Measurements from ENCODE around the gene ZXDC.

ZXDC gene

DNA sequence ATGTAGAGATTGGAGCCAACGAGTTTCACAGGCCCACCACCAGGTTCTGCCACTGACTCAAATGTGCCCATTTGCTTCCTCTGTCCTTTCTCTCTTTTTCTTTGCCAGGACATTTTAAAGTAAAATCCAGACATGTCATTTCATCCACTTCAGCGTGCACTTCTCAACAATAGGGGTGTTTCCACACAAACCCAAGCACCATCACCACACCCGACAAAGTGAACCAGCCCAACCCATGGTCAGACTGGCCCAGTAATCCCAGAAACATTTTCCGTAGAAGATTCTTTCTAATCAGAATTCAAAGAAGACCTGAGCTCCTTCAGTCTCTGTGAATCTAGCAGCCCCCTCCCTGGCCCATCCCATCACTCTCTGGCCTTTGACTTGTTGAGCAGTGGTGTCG, 67.6 kb downstream of the ZXDC start:
- no peak for DNase-seq
- no peaks in the 10 kb centered on the region for H3K36me3 Mint-ChIP-seq (ENCODE audit: low read depth)
- H3K9me3 Mint-ChIP-seq = no peaks in the 10 kb centered on the region
- H3K4me3 Mint-ChIP-seq = no peak overlapping the region
- H3K27me3 Mint-ChIP-seq = peaks cover 58% of the 10 kb centered on the region
- no peak overlapping the region for H3K27ac Mint-ChIP-seq
- no peaks in the 10 kb centered on the region for H3K4me1 Mint-ChIP-seq (ENCODE audit: low read depth)

DNA sequence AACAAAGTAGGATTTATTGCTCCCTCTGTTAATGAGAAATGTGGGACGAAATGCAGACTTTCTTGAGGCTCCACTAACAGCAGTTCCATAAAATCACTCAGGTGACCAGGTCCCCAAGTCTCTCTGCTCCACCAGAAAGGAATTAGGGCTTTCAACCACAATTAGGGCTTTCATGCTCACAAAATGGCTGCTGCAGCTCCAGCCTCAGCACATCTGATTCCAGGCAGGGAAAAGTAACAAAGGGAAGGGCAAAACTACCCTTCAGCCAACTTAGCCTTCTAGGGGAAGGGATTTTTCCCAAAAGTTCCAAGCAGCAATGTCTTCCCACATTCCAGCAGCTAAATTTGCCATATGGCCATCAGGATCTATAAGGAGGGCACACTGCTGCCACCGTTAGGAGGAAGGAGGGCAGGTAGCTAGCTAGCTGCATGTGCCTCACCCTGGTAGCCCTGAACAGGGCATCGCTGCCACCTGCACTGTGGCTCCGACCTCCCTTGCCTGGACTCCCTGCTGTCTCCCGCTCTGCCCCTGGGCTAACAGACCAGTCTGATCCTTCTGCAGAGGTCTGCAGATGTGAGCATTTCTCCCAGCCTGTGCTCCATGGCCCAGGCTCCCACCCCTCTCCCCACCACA, 68.2 kb downstream of the ZXDC start:
- H3K9me3 Mint-ChIP-seq = no peaks in the 10 kb centered on the region
- no peak for DNase-seq
- no peak overlapping the region for H3K27ac Mint-ChIP-seq
- peaks cover 57% of the 10 kb centered on the region for H3K27me3 Mint-ChIP-seq
- H3K4me1 Mint-ChIP-seq (ENCODE audit: low read depth) = no peaks in the 10 kb centered on the region
- no peak overlapping the region for H3K4me3 Mint-ChIP-seq
- H3K36me3 Mint-ChIP-seq (ENCODE audit: low read depth) = no peaks in the 10 kb centered on the region

DNA sequence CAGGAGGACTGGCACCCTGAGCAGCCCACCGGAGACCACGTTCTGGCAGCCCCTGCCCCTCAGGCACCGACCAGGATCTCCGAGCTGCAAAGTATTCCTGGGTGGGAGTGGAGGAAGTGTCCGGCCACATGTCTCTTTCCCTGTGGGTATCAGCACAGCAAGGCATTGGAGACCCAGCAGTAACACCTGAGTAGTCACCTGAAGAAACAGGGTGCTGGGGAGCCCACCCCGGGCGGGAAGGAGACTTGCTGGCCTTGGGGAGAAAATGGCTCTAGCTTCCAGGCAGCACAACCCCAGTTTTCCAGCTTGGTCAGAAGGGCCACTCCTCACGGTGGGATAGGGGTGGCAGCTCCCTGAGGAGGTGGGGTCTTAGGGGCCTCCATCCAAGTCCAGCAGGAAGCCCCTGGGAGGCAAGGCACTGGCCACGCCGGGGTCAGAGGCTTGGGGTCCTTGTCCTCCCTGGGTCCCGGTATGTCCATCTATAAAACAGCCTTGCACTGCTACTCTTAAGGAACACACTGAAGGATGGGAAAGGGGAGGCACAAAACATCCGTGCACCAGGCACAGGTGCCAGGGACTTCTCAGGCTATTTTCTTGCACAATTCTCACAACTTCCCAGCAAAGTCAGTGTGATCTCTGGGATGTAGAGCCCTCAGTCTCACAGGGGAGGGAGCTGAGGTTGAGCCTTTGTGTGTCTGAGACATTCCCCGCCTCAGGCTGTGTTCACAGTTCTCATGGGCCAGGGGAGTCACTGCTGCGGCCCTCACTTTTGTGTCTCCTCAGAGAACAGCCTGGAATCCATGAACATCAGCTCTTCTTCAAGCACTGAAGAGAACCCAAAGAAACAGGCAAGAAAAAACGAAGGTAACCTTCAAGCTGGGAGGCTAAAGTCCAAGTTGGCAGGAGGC, 69.0 kb downstream of the ZXDC start:
- Mint-ChIP-seq H3K9me3 (no peaks in the 10 kb centered on the region), H3K36me3 (ENCODE audit: low read depth) (no peaks in the 10 kb centered on the region), H3K27ac (no peak overlapping the region), H3K4me3 (no peak overlapping the region), H3K4me1 (ENCODE audit: low read depth) (no peaks in the 10 kb centered on the region), H3K27me3 (peaks cover 59% of the 10 kb centered on the region)
- DNase-seq = no peak

DNA sequence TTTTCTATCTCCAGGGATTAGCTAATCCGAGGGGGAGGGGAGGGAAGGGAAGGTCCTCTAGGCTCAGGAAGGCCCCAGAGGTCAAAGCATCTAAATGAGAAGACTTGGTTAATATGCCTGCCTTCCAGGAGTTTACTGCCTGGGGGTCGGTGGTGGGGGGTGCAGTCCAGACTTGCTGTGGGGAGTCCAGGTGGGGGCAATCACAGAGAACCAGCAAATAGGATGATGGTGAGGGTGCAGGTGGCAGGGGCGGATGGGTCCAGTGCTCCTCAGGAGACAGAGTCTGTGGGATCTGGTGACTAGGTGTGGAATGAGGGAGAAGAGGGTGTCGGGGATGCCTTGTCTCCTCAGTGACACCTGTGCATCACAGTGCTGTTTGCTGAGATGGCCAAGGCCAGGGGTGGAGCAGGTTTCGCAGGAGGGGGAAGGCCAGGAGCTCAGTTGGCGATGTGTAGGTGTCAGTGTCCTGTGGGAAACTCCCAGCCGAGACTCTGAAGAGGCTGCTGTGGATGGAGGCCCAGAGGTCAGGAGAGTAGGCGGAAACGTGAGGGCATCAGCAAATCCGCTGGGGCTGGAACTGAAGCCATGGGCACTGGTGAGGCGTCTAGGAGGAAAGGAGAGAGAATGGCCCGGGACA, 72.9 kb downstream of the ZXDC start:
- no peaks in the 10 kb centered on the region for H3K36me3 Mint-ChIP-seq (ENCODE audit: low read depth)
- no peaks in the 10 kb centered on the region for H3K4me1 Mint-ChIP-seq (ENCODE audit: low read depth)
- no peak overlapping the region for H3K4me3 Mint-ChIP-seq
- no peak overlapping the region for H3K27ac Mint-ChIP-seq
- H3K27me3 Mint-ChIP-seq = peaks cover 35% of the 10 kb centered on the region
- DNase-seq = no peak
- H3K9me3 Mint-ChIP-seq = no peaks in the 10 kb centered on the region

DNA sequence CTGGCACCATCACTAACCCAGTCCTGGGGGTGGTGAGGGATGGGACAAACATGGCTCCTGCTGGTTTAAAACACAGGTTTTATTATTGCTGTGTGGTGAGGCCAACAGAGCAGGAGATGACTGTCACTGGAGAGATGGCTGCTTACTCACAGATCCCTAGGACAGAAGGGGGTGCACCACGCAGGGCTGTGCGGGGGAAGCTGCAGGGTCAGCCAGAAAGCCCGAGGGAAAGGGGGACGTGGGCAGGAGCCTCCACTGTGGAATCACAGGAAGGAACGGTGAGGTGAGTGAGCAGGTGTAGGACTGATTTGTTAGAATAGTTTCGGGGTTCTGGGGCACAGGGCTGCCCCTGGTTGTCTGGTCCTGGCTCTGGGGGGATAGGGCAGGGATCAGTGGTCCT, 73.5 kb downstream of the ZXDC start:
- Mint-ChIP-seq H3K4me3 (no peak overlapping the region), H3K9me3 (no peaks in the 10 kb centered on the region), H3K27me3 (peaks cover 32% of the 10 kb centered on the region), H3K36me3 (ENCODE audit: low read depth) (no peaks in the 10 kb centered on the region), H3K4me1 (ENCODE audit: low read depth) (no peaks in the 10 kb centered on the region), H3K27ac (no peak overlapping the region)
- no peak for DNase-seq

DNA sequence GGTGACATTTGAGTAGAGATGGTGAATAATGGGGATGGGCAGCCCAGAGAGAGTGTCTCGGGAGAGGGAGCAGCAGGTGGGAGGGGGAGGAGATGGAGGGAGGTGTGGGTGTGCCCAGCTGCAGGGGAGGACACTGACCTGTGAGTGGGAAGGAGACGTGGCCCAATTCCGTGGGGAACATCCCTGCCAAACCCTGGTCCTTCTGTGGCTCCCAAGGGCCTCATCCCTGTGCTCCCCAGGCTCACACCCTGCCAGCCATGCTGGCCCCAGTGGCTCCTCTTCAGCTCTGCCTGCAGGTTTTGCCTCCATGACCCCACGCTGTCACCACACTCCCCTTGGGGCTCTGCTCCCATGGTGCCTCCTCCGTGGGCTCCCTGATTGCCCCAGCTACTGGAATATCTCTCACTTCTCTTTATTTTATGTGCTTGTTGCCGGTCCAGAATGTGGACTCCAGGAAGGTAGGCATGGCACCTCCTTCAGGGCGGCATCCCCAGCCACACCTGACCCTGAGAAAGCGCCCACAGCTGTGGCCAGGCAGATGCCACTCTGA, 74.0 kb downstream of the ZXDC start:
- no peak for DNase-seq
- no peak overlapping the region for H3K4me3 Mint-ChIP-seq
- H3K9me3 Mint-ChIP-seq = no peaks in the 10 kb centered on the region
- no peak overlapping the region for H3K27ac Mint-ChIP-seq
- H3K4me1 Mint-ChIP-seq (ENCODE audit: low read depth) = no peaks in the 10 kb centered on the region
- no peaks in the 10 kb centered on the region for H3K36me3 Mint-ChIP-seq (ENCODE audit: low read depth)
- peaks cover 27% of the 10 kb centered on the region for H3K27me3 Mint-ChIP-seq

DNA sequence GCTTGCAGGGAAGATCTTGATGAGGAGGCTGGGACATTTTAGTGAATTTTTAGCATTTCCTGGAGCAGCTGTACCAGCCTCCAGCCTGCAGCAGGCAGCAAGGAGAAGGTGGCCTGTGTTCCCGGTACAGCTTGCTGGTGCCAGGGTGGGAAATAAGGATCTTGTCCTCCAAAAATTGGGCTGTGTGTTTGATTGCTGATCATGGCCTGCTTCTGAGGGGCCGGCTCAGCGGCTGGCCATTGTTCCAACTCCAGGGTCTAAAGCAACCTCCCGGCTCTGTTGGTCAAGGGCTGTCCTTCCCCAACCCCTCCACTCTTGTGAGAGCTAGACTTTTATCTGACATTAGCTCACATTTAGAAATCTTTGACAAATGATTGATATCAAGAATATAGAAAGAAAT, 75.9 kb downstream of the ZXDC start:
- H3K36me3 Mint-ChIP-seq (ENCODE audit: low read depth) = no peaks in the 10 kb centered on the region
- no peaks in the 10 kb centered on the region for H3K9me3 Mint-ChIP-seq
- no peak overlapping the region for H3K4me3 Mint-ChIP-seq
- no peak for DNase-seq
- H3K27me3 Mint-ChIP-seq = peaks cover 28% of the 10 kb centered on the region
- no peak overlapping the region for H3K27ac Mint-ChIP-seq
- no peaks in the 10 kb centered on the region for H3K4me1 Mint-ChIP-seq (ENCODE audit: low read depth)

DNA sequence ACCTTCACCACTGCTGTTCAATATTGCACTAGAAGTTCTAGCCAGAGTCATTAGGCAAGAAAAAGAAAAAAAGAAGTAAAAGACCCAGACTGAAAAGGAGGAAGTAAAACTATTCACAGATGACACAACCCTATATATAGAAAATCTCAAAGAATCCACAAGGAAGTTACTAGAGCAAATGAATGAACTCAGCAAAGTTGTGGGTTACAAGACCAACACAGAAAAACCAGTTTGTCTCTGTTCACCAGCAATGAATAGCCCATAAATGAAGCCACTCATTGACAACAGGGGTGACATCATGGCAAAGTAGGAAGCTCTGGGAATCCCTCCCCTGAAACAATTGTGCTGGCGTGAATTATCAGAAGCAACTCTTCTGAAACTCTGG, 76.3 kb downstream of the ZXDC start:
- Mint-ChIP-seq H3K4me1 (ENCODE audit: low read depth) (no peaks in the 10 kb centered on the region), H3K4me3 (no peak overlapping the region), H3K9me3 (no peaks in the 10 kb centered on the region), H3K36me3 (ENCODE audit: low read depth) (no peaks in the 10 kb centered on the region), H3K27me3 (peaks cover 29% of the 10 kb centered on the region), H3K27ac (no peak overlapping the region)
- DNase-seq = no peak

DNA sequence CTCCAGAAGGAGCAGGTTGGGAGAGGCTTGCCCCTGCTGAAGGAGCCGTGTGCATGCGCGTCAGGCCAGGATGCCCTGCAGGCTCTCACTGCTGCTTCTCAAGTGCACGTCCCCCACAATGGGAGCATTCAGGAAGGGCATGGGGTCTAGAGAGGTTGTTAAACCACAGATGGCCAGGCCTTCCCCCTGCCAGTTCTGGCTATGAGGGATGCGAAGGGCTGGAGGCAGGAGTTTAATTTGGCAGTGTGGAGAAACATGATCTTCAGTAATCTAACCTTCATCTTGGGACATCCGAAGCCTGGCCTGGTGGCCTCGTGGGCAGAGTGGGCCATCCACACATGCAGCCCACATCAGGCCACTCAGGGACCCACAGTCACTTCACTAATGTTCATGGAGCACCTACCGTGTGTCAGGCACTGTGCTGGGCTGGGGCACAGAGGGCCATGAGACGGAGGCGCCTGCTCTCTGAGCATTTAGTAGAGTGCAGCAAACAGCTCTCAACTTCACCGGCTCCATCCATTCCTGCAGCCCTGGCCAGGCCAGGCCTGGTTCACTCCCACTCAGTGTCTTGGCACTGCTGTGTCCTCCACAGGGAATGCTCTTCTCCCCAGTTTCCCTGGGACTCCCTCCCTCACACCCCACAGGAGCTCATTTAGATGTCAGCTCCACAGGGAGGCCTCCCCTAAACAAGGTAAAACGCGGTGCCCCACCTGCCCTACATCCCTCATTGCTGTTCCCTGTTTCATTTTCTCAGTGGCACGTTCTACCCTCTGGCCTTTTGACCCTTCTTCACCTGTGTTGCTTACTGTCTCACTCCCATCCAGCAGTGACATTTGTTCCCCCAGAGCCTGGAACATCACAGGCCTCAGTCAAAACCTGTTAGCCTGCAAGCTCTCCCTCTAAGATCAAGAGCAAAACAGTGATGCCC, 77.0 kb downstream of the ZXDC start:
- Mint-ChIP-seq H3K4me1 (ENCODE audit: low read depth) (no peaks in the 10 kb centered on the region), H3K36me3 (ENCODE audit: low read depth) (no peaks in the 10 kb centered on the region), H3K4me3 (no peak overlapping the region), H3K9me3 (no peaks in the 10 kb centered on the region), H3K27ac (no peak overlapping the region), H3K27me3 (peaks cover 31% of the 10 kb centered on the region)
- no peak for DNase-seq

DNA sequence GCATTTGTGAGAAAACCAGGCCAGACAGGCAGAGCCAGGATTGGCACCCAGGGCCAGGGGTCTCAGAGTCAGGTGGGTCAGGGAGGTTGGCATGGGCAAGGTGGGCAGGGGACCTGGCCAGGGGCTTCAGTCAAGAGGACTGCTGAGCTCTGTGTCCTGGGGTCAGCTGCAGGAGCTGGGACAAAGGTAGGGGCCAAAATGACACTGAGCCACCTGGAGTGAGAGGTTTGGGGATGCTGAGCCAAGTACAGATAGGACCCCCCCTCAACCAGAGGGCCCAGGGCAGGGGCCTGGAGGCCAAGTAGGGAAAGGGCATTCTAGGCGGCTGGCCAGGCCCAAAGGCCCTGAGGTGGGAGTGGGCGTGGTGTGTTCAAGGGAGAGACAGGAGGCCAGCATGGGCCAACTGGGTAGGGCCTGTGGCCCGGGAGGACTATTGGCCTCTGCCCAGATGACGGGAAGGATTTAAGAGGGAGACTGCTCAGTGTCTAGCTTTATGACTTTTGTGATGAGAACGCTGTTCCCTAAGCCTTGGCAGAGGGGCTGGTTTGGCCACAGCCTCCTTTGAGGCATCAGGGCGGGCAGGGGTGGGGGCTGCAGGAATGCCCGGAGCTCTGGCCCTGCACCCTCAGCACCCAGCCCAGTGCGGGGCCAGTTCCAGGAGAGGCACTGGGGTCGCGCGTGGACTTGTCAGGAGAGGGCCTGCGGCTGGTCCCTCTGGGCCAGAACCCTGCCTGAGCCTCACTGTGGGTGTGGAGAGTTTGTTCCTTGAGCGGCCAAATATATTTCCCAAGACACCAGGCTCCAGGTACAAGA, 77.9 kb downstream of the ZXDC start:
- H3K4me3 Mint-ChIP-seq = no peak overlapping the region
- H3K36me3 Mint-ChIP-seq (ENCODE audit: low read depth) = no peaks in the 10 kb centered on the region
- no peaks in the 10 kb centered on the region for H3K4me1 Mint-ChIP-seq (ENCODE audit: low read depth)
- H3K9me3 Mint-ChIP-seq = no peaks in the 10 kb centered on the region
- H3K27me3 Mint-ChIP-seq = peaks cover 37% of the 10 kb centered on the region
- no peak for DNase-seq
- H3K27ac Mint-ChIP-seq = no peak overlapping the region

DNA sequence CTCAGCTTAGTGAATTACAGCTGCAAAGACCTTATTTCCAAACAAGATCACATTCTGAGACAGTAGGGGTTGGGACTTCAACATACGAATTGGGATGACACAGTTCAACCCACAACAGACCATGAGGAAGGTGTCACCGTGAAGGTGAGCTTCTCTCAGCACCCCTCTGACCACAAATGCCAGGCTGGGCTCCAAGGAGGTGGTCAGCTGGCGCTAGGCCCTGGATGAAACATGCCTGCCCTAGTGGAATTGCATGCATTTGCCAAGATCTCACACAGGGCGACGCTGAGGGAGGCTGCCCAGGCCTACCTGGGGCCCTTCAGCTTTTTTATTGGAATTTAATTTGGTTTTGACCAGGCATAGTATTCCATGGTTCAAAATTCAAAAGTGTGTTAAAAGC, 79.2 kb downstream of the ZXDC start:
- Mint-ChIP-seq H3K4me3 (no peak overlapping the region), H3K27me3 (peaks cover 40% of the 10 kb centered on the region), H3K9me3 (no peaks in the 10 kb centered on the region), H3K36me3 (ENCODE audit: low read depth) (no peaks in the 10 kb centered on the region), H3K4me1 (ENCODE audit: low read depth) (no peaks in the 10 kb centered on the region), H3K27ac (no peak overlapping the region)
- no peak for DNase-seq

DNA sequence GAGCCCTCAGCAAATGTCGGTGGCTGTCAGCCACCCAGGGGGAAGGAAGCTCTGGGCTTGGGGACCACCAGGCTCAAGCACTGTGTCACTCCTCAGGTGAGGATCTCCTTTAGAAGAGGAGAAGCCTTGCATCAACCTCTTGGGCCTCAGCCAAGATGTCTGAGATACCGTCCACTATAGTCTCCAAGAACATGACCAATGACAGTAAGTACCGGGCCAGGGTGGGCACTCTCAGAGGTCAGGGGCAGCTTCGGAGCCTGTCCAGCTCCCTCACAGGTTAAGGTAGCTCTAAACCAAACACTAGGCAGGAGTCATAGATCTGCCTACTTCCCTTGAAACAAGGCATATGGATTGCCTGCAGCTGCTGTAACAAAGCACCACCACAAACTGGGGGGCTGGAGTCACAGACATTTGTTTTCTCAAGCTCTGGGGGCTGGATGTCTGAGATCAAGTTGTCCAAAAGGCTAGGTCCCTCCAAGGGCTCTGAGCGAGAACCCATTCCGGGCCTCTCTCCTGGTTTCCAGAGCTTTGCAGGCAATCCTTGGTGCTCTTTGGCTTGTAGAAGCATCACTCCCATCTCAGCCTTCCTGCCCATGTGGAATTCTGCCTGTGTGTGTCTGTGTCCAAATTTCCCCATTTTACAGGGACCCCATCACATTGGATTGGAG, 79.7 kb downstream of the ZXDC start:
- peaks cover 45% of the 10 kb centered on the region for H3K27me3 Mint-ChIP-seq
- DNase-seq = no peak
- H3K36me3 Mint-ChIP-seq (ENCODE audit: low read depth) = no peaks in the 10 kb centered on the region
- H3K4me1 Mint-ChIP-seq (ENCODE audit: low read depth) = no peaks in the 10 kb centered on the region
- H3K9me3 Mint-ChIP-seq = no peaks in the 10 kb centered on the region
- no peak overlapping the region for H3K27ac Mint-ChIP-seq
- no peak overlapping the region for H3K4me3 Mint-ChIP-seq

DNA sequence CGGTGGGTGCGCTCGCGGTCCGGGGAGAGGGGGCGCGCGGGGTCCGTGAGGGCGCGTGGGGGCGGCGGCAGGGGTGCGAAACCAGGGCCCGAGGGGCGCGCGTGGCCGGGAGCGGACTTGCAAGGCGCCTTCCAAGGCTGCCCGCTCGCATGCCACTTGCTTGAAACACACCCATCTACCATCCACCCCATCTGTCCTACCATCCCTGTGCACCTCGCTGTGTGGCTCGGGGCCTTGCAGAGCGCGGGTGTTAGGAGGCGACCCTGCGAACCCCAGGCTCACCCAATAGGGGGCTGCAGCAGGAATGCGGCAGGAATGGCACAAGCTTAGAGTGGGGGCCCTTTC, 80.7 kb downstream of the ZXDC start:
- H3K4me3 Mint-ChIP-seq = no peak overlapping the region
- no peaks in the 10 kb centered on the region for H3K36me3 Mint-ChIP-seq (ENCODE audit: low read depth)
- H3K9me3 Mint-ChIP-seq = no peaks in the 10 kb centered on the region
- H3K27me3 Mint-ChIP-seq = peaks cover 56% of the 10 kb centered on the region
- no peaks in the 10 kb centered on the region for H3K4me1 Mint-ChIP-seq (ENCODE audit: low read depth)
- H3K27ac Mint-ChIP-seq = no peak overlapping the region
- no peak for DNase-seq
